HG03354 (cell line): ENCODE results near the gene TCF4.
A peak's percentile ranks its signal among the peaks of the same experiment; 100 is the strongest.

Source experiments
- ATAC-seq: cut with Tn5 transposase; IDR thresholded peaks from one replicate; pipeline ENCODE4 v1.9.1; 2021; ENCODE audit warnings: mild to moderate bottlenecking; ENCODE audit not compliant: unreplicated experiment, poor library complexity, severe bottlenecking

The TCF4 gene

DNA sequence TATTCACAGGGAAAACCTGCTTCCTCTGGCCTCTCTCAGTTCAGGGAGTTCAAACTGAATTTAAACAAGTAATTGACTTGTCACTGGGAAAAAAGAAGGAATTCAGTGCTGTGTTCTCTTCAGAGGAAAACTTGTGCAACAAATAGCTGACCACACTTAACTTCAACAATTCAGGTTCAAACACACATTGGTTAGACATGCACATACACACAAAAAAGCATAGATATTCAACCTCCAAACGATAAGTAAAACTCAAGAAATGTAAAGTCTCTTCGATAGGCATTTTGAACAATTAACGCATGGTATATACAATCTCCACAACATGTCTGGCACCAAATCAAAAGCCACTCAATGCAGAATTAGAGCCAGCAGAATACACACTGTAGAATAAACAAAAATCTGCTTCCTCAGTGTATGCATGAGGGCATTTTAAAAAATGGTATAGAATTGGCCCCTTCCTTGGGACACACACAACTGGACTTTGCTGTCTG, 269.0 kb downstream of the TCF4 start:
- ATAC-seq = no peak

DNA sequence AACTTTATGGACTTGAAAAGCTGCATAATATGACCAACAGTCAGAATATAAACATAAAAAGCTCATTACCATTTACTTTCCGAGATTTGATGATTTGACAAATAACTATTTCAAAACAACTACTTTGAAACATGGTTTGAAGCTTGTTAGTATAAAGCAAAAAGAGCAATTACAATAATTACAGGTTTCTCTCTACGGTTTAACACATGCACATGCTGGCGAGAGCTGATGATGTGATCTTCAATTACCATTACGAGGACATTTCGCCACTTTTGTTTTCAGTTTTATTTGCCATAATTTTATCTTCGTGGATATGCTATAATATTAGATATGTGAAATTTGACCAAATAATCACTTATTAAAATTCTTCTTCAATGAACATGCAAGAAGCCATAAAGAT, 270.1 kb downstream of the TCF4 start:
- no peak for ATAC-seq

DNA sequence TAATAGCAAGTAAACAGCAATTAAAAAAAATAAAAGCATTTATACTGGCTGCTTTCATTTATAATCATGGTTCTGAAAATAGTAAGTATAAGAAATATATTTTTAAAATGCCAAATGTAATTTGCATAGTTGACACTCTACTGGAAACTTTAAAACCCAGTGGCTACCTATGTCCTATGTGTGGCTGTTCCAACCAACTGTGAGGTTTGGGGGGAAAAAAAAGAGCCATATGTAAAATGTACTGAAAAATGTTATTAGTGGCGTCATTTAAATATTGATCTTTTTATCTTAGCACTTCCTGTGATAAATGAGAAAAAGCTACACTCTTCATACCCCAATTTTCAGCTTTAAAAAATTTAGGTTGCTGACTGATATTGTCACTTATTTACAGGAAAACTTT, 270.7 kb downstream of the TCF4 start:
- no peak for ATAC-seq

DNA sequence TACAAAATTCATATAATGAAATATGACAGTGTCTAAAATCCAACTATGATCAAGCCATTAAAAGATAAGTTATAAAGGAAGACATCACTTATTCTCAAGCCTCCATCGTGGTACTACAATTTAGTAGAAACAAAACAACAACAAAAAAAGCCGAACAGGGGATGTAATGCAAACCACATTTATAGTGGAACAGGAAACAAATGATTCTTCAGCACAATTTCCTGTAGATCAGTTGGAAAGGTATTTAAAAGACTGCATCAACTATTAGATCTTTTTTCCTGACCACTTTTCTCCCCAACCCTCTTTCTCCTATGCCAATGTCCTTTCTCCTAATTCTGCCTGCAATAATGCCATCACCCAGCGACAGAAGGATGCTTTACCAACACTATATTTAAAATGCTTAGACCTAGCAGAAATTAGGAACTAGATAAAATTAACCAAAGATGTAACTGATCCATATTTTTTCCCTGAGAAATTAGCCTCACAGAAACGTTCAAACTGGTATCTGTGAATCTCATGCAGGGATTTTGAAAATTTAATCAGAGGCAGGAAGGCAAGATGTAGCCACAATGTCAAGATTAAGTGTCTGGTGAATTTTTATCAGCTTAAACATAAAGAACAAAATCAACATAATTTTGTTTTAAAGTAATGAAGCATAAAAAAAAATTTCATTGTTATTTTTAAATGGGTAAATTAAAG, 271.4 kb downstream of the TCF4 start:
- no peak for ATAC-seq

DNA sequence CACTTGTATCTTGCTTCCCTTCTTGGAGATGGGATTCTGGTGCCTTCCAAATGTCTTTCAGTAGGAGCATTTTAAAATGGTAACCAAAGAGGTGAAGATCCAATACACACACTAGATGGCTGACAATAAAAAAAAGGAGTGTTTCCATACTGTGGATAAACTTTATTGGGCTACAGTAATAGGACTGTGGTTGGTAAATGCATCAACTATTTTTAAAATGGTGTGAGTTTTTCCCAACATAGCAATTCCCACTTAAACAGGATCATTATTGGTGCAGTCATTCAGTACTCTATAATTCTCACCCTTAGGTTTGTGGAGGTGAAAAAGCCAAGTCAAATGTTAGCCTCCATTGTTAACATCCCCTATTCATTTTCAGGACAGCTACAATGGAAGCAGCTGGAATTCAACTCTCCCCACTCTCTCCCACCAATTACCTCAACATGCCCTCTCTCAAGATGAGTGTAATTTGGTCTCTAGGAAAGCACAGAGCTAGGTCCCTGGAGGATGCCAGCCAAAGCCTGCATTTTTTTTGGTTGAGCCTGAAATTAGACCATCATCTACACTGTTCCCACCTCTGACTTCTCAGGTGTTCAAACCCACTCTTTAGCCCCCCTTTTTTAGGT, 273.3 kb downstream of the TCF4 start:
- no peak for ATAC-seq

DNA sequence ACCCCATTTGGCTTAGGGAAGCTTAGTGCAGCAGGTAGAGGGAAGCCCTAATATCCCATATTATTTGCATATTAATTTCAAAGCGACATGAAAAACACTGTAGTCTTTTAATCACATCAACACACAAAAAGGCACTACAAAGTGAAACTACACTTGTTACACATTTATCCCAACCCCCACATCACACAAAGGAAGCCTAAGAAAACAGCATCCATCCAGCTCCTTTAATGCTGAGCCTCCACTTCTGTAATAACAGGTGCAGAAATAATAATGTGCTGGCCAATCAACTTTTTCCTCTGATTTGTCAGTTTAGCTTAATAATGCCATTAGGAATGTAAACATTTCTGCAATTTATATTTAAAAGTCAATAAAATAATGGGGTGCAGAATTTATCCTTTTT, 274.0 kb downstream of the TCF4 start:
- ATAC-seq = no peak

DNA sequence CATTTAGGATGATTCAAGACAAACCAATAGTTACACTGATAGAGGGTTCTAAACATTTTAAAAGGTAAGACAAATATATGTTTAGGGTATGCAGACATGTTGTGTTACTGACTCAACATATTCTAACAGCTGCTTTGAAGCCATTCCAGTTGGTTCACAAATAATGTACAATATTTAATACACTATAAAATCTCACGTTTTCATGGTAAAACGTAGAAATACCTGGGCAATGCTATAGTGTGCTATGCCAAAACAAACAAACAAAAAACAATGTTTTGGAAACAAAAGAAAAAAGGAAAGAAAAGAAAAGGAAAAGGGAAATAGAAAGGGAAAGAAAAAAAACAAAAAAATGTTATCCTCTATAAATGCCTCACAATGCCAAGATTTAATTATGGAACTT, 277.1 kb downstream of the TCF4 start:
- no peak for ATAC-seq

DNA sequence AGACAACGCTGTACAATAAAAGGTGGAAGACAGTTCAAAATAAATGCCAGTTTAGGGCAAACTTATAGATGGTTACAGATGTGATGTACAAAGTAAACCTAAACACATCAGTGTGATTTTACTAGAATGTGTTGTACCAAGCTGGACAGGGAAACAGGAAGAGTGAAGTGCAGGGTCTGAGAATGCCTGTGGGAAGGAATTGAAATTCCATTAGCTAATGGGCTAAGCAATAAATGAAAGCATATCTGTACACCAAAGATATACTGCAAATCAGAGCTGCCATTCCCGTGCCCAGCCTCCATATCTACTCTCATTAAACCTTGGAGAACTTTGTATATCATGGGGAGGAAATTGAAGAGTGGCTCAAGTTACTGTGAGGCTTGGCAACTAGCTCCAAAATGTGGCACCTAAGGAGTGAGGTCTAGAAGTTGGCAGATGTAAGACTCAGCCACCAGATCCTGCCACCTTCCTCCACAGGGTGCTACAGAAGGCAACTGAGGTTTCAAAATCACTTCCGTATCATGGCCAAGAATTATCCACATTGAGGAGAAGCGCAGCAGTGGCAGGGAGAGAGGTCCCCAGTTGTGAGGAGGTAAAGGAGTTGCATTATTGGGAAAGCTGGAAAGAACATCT, 277.8 kb downstream of the TCF4 start:
- no peak for ATAC-seq

DNA sequence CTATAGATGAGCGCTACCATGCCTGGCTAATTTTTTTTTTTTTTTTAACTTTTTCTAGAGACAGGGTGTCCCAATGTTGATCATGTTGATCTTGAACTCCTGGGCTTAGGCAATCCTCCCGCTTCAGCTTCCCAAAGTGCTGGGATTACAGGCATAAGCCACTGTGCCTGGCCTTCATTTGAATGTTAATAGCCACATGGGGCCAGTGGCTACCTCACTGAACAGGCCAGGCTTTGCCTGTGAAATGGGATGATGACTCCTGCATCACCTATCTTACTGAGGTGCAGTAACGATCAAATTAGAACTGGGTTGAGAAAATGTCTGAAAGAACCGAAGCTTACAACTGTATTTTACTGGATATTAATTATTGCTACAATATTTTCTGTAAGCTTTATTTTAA, 278.7 kb downstream of the TCF4 start:
- ATAC-seq = no peak

DNA sequence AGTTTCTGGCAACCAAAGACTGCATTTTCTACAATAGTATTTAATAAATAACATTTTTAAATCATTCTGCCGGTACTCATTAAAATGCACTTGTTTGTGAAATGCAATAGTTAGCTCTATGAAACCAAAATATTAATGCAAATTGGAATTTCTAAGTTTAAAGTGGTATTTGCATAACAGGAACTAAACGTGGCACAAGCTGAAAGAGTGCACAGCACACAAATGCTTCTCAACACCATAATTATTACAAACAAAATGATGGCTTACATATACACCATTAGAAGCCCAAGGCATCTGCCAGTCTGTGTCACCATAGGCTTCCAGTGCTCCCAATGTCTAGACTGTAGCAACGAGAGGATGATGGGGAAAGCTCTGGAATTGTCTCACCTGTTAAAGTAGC, 280.5 kb downstream of the TCF4 start:
- ATAC-seq = peak; percentile 66

DNA sequence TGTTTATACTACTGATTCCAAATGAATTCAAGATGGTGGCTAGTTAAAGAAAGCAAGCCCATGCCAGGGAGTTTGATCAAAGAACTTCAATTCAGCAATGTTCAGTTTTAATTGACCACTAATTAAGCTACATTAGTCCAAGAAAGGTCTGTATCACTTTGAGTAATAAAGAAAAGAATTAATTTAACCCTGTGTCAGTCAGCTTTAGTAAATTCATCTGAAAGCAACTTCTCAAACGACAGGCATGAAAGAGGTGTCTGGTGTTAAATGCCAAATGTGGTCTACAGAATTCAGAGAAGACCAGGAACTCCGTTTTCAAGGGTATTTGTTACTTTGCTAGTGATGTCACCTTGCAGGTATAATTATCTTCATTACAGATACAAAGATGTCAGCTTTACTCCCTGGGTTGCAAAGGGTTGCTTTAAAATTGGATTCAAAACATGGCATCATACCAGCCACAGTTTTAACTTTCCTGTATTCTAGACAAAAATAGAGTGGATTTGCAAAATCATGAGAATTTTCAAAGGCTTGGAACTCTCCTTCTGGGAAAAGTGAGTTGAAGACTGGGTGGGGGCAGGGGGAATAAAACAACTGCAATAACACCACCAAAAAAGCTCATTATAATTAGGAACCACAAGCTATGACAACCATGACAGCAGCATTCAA, 281.5 kb downstream of the TCF4 start:
- no peak for ATAC-seq

DNA sequence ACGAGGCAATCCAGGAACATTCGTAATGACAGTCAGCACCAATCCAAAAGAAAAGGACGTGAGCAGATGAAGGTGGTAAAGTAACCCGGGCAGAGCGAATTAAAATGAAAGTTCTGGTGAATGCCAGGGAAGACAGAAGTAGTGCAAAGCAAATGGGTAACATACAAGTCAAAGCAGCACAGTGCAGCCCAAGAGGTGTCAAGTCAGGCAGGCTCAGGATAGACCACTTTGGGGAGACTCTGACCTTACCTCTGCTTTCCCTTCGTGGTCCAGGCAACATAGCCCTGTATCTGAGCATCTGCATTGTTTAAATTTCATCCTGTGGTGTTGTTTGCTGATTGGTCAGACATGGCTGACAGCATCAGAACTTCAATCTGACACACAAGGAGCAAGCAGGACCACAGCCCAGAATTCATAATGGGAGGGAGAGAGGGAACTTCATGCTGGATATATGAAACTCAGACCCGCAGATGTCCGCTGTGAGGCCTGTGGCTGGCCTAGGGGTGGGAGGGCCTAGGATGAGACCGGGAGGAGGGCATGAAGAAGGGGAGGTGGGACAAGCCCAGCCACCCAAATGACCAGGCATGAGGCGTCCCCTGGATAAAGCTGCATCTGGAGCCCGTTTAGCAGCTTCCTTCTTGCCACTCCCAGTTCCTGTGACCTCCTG, 285.7 kb downstream of the TCF4 start:
- no peak for ATAC-seq

DNA sequence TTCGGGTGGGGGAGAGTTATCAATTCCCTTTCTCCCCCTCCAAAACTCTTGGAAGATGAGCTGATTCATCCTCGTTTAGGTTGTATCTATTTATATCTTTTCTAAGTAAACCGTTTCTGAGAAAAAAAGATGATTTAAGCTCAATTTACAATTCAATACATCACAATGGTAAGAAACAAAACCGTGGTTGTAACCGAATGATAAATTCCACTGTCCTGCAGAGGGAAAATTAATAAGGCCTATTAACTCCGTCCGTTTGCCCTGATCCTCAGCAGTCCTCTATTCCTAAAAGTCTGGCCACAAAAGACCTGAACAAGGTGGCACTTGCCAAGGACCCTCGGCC, 286.2 kb downstream of the TCF4 start:
- no peak for ATAC-seq

DNA sequence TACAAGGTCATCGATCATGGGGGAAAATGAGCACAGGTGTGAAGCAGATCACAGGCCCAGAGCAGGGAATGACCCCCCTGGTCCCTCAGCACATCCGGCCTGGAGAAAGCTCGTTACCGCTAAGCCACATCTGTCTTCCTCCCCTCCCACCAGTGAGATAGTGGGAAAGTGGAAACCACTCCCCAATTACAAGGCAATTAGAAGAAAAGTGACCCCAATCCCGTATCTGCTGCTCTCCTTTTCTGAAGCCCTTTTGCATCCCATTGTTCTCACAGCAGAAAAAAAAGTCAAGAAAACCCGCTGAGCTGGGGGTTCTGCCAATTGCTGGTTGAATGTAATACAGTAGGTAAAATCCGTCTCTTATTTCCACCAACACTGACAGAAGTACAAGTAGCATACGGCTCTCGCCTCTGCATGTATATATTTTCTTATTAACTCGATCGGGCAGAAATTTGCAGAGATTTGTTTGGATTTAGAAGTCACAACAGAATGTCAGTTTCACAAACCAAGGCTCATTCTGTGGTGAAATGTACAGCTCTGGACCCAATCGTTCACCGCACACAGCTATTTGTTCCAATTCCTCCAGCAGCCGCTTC, 287.0 kb downstream of the TCF4 start:
- ATAC-seq = no peak

DNA sequence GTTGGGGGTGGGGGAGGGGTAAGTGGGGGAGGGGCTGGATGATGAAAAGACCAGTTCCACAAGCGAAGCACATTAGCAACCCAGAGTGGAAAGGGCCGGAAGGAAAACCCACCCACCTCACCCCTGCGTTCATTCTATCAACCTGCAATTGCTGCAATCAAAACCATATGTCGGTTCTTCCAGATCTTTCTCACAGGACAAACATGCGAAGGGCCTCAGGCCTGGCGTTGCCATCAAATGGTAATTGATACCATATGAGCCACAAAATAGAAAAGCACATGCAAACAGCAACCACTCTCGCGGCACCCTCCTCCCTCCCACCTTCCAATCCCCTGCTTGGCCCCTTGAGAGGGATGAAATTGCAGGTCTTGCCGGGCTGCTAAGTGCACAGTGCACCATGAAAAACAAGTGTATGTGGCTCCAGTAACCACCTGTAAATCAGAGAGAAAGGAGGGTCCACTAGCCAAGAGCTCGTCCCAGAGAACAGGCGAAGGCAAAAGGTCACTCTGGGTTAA, 287.5 kb downstream of the TCF4 start:
- ATAC-seq = no peak

DNA sequence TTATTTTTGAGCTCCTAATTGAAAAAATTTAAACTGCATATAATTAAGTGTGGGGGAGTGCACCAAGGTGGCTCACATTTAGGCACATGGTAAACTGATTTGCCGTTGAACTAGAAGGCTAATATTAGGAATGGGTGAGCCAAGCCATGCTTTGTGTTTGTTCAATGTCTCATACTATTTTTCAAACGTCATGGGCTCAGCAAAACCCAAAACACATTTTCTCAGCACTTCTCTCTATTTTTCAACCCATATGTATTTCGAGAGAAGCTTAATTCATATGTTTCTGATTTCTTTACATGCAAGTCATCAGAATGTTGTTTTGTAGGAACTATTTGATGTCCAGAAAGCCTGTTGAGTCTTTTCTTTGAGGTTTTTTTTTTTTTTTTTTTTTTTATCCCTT, 291.2 kb downstream of the TCF4 start:
- no peak for ATAC-seq

DNA sequence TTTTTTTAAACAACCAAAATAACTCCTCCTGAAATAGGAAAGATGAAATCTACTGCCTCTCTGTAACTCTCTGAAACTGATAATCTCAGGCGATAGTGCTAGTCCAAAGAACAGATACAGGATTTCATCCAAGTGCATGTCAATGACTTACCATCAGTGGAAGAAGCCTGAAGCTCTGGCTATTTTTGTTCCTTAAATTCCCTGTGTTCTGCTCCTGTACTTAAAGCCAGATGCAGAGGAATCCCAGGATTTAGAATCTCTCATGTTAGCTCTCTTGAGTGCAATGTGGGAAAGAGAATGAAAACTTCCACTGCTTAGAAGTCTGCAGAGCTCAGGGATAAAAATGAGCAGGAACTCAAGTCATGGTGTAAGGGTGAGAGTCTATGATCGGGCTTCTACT, 291.9 kb downstream of the TCF4 start:
- no peak for ATAC-seq

DNA sequence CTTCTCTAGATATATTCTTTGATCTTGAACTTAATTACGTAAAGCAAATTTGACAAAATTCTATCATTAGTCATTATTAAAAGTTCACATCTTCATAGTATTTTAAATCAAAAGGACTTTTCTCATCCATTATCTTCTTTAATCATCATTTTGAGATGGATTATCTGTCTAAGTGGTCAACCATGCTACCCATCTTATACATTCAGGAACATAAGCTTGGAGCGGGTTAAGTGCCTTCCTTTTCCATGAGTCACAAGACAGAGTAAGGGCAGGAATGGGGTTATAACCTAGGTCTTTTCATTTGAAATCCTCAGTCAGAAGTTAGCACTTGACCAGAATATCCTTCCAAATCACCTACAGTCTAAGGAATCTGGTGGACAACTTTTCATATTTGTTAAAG, 297.1 kb downstream of the TCF4 start:
- ATAC-seq = no peak

DNA sequence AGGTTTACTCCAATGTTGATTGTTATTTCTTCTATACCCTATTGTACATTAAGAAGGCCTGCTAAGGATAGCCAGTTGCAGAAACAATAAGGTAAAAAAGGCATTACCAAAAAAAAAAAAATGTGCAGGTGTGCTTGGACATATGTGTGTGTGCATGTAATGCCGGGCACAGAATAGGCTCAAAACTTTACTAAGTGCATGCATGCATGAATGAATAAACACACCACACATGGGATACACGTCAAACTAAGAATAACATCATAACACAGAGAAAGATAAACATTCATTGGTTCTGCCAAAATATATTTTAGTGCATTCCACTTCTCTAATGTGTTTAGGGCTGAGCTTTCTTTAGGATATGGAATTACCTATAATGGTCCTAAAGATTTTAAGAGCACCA, 298.2 kb downstream of the TCF4 start:
- ATAC-seq = peak; percentile 73

DNA sequence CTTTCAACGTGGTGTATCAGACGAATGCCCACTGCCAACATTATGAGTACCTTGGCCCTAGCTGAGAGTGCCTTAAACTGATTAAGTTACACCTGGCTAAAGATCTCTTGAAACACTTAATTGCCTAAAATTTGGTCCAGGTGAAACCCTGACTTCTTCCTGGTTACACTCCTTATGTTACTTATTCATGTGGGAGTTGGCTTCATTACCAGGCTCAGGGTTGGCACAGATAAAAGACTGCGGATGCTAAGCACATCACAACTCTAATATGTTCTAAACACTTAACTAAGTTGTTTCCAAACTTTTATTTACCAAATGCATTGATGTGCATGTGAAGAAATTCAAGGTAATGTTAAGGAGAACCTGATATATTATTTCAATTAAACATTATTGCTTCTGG, 298.9 kb downstream of the TCF4 start:
- no peak for ATAC-seq
